IPS DF 6.9 (cell line): ENCODE measurements around the gene HIBADH.

Source experiments
- DNase-seq: peaks from one replicate; pipeline ENCODE4 v3.0.0-alpha.2; 2013; ENCODE audit warnings: low read depth, low spot score
- H3K27ac ChIP-seq: one replicate; pipeline ENCODE4 v1.5.1; 2013; ENCODE audit warnings: low read length, control low read depth
- H3K27me3 ChIP-seq: 2 replicates; pipeline ENCODE4 v1.6.1; 2013; ENCODE audit warnings: mild to moderate bottlenecking, low read length; ENCODE audit not compliant: control insufficient read depth, insufficient read depth
- H3K36me3 ChIP-seq: 2 replicates; pipeline ENCODE4 v1.6.1; 2013; ENCODE audit warnings: low read length; ENCODE audit not compliant: control insufficient read depth, insufficient read depth
- H3K4me1 ChIP-seq: 2 replicates; pipeline ENCODE4 v1.6.1; 2013; ENCODE audit warnings: low read length; ENCODE audit not compliant: control insufficient read depth, insufficient read depth
- H3K4me3 ChIP-seq: 2 replicates; pipeline ENCODE4 v1.5.1; 2013; ENCODE audit warnings: mild to moderate bottlenecking, low read length
- H3K9me3 ChIP-seq: 2 replicates; pipeline ENCODE4 v1.6.1; 2013; ENCODE audit warnings: low read length, inconsistent platforms; ENCODE audit not compliant: control insufficient read depth, insufficient read depth
- WGBS: extraction: QIAGEN DNeasy Blood & Tissue Kit; methylation state at CpG from one replicate; pipeline ENCODE4 v1.1.7; 2013; ENCODE audit warnings: mixed read lengths, missing lambda C conversion rate; ENCODE audit not compliant: insufficient read length, insufficient coverage; 5-methylcytosine and 5-hydroxymethylcytosine counted together

The HIBADH gene

GRCh38 chr7:27695096-27695495, 32.4 kb upstream of the HIBADH start:
- no CpG with 5 or more reads among the region's 4 CpGs for WGBS
- Histone ChIP-seq H3K4me1 (no peaks in the 10 kb centered on the region), H3K4me3 (no peak overlapping the region), H3K27me3 (no peaks in the 10 kb centered on the region), H3K27ac (no peak overlapping the region), H3K9me3 (no peaks in the 10 kb centered on the region), H3K36me3 (no peaks in the 10 kb centered on the region)
- no peak for DNase-seq

GRCh38 chr7:27693794-27694193, 31.1 kb upstream of the HIBADH start:
- no CpG with 5 or more reads among the region's 3 CpGs for WGBS
- no peaks in the 10 kb centered on the region for H3K27me3 ChIP-seq
- no peaks in the 10 kb centered on the region for H3K9me3 ChIP-seq
- no peaks in the 10 kb centered on the region for H3K4me1 ChIP-seq
- H3K36me3 ChIP-seq = no peaks in the 10 kb centered on the region
- no peak for DNase-seq
- no peak overlapping the region for H3K27ac ChIP-seq
- H3K4me3 ChIP-seq = no peak overlapping the region

- Histone ChIP-seq H3K4me1 (no peaks in the 10 kb centered on the region), H3K27ac (no peak overlapping the region), H3K9me3 (no peaks in the 10 kb centered on the region)
Observed at GRCh38 chr7:27690649-27691048, 28.0 kb upstream of the HIBADH start.

GRCh38 chr7:27689591-27690164, 27.0 kb upstream of the HIBADH start:
- Histone ChIP-seq H3K36me3 (no peaks in the 10 kb centered on the region), H3K4me3 (no peak overlapping the region), H3K27ac (no peak overlapping the region), H3K4me1 (no peaks in the 10 kb centered on the region), H3K9me3 (no peaks in the 10 kb centered on the region), H3K27me3 (no peaks in the 10 kb centered on the region)
- no CpG with 5 or more reads among the region's 1 CpG for WGBS
- peak; percentile 52 for DNase-seq

More at GRCh38 chr7:27690649-27691048, 28.0 kb upstream of the HIBADH start:
- no peak for DNase-seq
- H3K4me3 ChIP-seq = no peak overlapping the region
- no peaks in the 10 kb centered on the region for H3K36me3 ChIP-seq
- no peaks in the 10 kb centered on the region for H3K27me3 ChIP-seq

GRCh38 chr7:27689150-27689549, 26.5 kb upstream of the HIBADH start:
- WGBS = 100% methylated on average over 1 of the region's 1 CpG
- Histone ChIP-seq H3K9me3 (no peaks in the 10 kb centered on the region), H3K27me3 (no peaks in the 10 kb centered on the region), H3K4me1 (no peaks in the 10 kb centered on the region), H3K36me3 (no peaks in the 10 kb centered on the region), H3K27ac (no peak overlapping the region), H3K4me3 (no peak overlapping the region)
- DNase-seq = no peak

- Histone ChIP-seq H3K27me3 (no peaks in the 10 kb centered on the region), H3K4me3 (no peak overlapping the region), H3K9me3 (no peaks in the 10 kb centered on the region), H3K27ac (no peak overlapping the region), H3K4me1 (no peaks in the 10 kb centered on the region), H3K36me3 (no peaks in the 10 kb centered on the region)
- no CpG with 5 or more reads among the region's 3 CpGs for WGBS
- no peak for DNase-seq
Observed at GRCh38 chr7:27688646-27689045, 26.0 kb upstream of the HIBADH start.

- WGBS = no CpG with 5 or more reads among the region's 4 CpGs
- Histone ChIP-seq H3K4me3 (no peak overlapping the region), H3K4me1 (no peaks in the 10 kb centered on the region), H3K27ac (no peak overlapping the region), H3K9me3 (no peaks in the 10 kb centered on the region), H3K36me3 (no peaks in the 10 kb centered on the region), H3K27me3 (no peaks in the 10 kb centered on the region)
- no peak for DNase-seq
Observed at GRCh38 chr7:27688056-27688455, 25.4 kb upstream of the HIBADH start.

GRCh38 chr7:27686315-27686714, 23.6 kb upstream of the HIBADH start:
- Histone ChIP-seq H3K4me1 (no peaks in the 10 kb centered on the region), H3K36me3 (no peaks in the 10 kb centered on the region), H3K27ac (no peak overlapping the region), H3K27me3 (no peaks in the 10 kb centered on the region), H3K9me3 (no peaks in the 10 kb centered on the region), H3K4me3 (no peak overlapping the region)
- DNase-seq = no peak

GRCh38 chr7:27685893-27686292, 23.2 kb upstream of the HIBADH start:
- Histone ChIP-seq H3K36me3 (no peaks in the 10 kb centered on the region), H3K4me3 (no peak overlapping the region), H3K27me3 (no peaks in the 10 kb centered on the region), H3K27ac (no peak overlapping the region), H3K4me1 (no peaks in the 10 kb centered on the region), H3K9me3 (no peaks in the 10 kb centered on the region)
- no peak for DNase-seq
- no CpG with 5 or more reads among the region's 2 CpGs for WGBS

GRCh38 chr7:27685209-27685608, 22.5 kb upstream of the HIBADH start:
- Histone ChIP-seq H3K4me3 (no peak overlapping the region), H3K36me3 (no peaks in the 10 kb centered on the region), H3K4me1 (no peaks in the 10 kb centered on the region), H3K27me3 (no peaks in the 10 kb centered on the region), H3K9me3 (no peaks in the 10 kb centered on the region), H3K27ac (no peak overlapping the region)
- DNase-seq = no peak
- no CpG with 5 or more reads among the region's 1 CpG for WGBS

- DNase-seq = no peak
- Histone ChIP-seq H3K36me3 (no peaks in the 10 kb centered on the region), H3K27me3 (no peaks in the 10 kb centered on the region), H3K4me3 (no peak overlapping the region), H3K27ac (no peak overlapping the region), H3K4me1 (no peaks in the 10 kb centered on the region), H3K9me3 (no peaks in the 10 kb centered on the region)
- no CpG with 5 or more reads among the region's 4 CpGs for WGBS
Observed at GRCh38 chr7:27684491-27684890, 21.8 kb upstream of the HIBADH start.
